GM18907 (cell line): ENCODE data around the gene RGS3.

ENCODE experiments used
- ATAC-seq: cut with Tn5 transposase; IDR thresholded peaks from one replicate; pipeline ENCODE4 v1.9.1; 2021; ENCODE audit warnings: mild to moderate bottlenecking, moderate library complexity; ENCODE audit not compliant: unreplicated experiment

RGS3 gene

GRCh38 chr9:113597390-113598241, 134.1 kb downstream of the RGS3 start:
- ATAC-seq: no peak

DNA sequence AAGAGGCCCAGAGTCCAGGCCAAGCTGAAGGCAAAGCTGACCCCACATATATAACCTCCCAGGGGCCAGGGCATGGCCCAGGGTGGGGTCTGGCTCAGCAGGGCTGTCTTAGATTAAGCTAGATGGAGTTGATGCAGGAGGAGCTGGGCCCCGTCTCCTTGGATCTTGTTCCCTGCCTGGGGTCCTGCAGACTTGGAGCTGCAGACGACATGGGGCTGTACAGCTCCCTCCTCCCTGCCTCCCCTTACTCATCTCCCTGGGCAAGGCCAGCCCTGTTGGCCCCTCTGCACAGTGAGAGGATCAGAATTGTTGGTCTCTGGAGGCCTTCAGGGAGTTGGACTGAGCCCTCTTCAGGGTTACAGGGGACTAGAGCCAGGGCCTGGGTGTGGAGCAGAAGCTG, 134.9 kb downstream of the RGS3 start:
- no peak for ATAC-seq

DNA sequence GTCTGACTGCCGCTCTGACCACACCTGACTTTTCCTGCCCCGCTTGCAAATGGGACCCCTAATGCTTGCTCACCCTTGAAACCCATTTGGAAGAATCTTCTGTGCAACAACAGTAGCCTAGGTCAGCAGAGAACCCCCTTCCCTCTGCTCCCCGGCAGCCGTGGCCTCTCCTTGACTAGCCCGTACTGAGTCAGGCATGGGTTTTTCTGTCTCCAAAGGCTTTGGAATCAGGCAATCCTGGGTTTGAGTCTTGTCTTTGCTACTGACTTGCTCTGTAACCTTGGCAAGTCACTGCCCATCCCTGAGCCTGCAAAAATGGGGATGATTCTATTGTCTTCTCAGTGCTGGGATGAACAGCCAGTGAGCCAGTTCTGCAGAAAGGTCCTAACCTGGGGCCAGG, 135.4 kb downstream of the RGS3 start:
- no peak for ATAC-seq

- ATAC-seq: no peak
Observed at GRCh38 chr9:113599646-113600022, 136.1 kb downstream of the RGS3 start.

- ATAC-seq: no peak
Observed at GRCh38 chr9:113600023-113600823, 136.7 kb downstream of the RGS3 start.

- no peak for ATAC-seq
Observed at GRCh38 chr9:113600871-113601614, 137.5 kb downstream of the RGS3 start.

- ATAC-seq: no peak
Observed at GRCh38 chr9:113601656-113602055, 138.1 kb downstream of the RGS3 start.

DNA sequence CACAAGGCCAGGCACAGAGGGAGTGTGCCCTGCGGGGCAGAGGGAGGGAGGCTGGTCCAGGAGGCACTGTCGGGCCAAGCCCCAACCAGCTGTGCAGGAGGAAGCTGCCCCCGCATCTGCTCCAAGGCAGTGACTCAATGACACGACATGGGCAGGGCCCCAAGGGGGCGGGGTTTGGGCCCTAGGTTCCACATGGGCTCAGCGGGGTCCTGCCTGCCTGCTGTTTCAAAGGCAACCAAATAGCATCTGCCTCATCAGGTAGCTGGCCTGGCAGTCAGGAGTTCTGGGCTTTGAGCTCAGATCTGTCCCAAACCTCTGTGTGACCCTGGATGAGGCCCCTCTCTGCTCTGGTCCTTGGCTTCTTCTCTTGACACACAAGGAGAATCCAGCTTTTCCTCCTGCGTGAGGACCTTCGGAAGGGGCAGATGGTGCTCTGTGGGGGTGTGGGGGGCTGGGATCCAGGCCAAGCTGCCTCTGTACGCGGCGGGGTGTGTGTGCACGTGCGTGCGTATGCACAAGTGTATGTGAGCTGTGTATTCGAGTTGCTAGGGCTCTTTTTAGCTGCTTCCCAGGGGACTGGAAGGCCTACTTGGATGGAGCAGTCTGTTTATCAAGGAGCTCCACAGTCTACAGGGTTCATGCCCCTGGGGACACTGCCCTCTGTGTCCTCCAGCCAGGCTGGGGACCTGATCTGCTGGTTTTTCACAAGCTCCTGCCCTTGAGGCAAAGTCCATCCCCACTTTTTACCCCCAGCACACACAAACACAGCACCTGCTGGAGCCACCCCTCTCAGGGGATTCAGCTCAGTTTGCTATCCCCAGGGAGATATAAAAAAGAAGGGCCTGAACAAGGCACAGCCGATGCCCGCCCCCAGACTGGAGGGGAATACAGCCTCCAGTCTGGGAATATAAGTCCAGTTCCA, 138.9 kb downstream of the RGS3 start:
- peak; percentile 77 for ATAC-seq

DNA sequence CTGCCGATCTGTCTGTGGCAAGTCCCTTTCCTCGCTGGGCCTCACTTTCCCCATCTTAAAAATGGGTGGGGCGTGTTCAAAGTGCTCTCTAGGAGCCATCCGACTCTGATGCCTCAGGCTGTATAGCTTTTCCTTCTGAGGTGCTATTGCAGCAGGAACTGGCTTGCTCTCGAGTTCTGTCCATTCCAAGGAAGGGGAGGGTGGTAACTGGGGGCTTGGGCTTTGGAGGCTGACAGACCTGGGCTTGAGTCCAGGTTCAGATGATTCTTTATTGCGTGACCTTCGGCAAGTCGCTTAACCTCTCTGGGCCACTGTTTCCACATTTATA, 139.5 kb downstream of the RGS3 start:
- ATAC-seq: no peak

DNA sequence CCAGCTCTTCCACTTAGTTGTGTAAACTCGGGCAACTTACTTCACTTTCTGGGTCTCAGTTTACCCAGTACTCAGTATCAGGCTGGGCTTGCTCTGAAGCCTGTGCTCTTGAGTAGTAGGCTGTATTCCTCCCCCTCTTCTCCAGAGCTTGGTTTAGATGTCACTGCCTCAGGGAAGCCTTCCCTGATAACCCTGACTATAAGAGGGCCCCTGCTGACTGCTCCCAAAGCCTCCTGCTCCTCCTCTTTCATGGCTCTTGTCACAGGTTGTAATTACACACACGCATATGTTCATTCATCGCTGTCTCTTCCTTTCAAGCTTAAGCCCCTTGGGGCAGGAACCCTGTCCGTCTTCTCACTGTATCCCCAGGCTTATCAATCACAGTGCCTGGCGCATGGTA, 140.2 kb downstream of the RGS3 start:
- ATAC-seq: no peak

DNA sequence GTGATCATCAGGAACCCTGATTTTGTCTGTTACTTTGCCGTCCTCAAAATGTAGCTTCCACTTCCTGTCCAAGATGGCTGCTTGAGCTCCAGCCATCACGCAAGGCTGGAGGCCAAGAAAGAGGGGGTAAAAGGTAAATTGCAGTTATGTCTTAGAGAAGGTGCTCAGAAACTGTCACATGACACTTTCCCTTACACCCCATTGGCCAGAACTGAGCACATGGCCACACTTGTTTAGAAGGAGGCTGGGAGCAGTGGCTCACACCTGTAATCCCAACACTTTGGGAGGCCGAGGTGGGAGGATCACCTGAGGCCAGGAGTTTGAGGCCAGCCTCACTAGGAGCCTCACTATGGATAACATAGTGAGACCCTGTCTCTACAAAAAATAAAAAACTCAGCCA, 140.9 kb downstream of the RGS3 start:
- no peak for ATAC-seq

DNA sequence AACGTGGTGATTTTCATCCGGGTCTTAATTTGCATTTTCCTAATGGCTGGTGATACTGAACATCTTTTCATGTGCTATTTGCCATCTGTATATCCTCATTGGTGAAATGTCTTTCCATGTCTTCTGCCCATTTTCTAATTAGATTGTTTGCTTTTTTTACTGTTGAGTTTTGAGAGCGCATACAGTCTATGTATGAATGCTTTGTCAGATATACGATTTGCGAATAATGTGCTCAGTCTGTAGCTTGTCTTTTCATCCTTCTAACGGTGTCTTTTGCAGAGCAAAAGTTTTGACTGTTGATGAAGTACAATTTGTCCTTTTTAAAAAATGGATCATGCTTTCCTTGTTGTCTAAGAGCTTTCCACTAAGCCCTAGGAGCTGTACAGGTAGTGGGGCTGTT, 143.0 kb downstream of the RGS3 start:
- no peak for ATAC-seq

- no peak for ATAC-seq
Observed at GRCh38 chr9:113608082-113608685, 144.7 kb downstream of the RGS3 start.

- ATAC-seq: no peak
Observed at GRCh38 chr9:113609562-113610318, 146.2 kb downstream of the RGS3 start.

- ATAC-seq: no peak
Observed at GRCh38 chr9:113611461-113612215, 148.1 kb downstream of the RGS3 start.

- ATAC-seq: no peak
Observed at GRCh38 chr9:113612216-113612747, 148.8 kb downstream of the RGS3 start.

GRCh38 chr9:113612828-113613227, 149.3 kb downstream of the RGS3 start:
- no peak for ATAC-seq

DNA sequence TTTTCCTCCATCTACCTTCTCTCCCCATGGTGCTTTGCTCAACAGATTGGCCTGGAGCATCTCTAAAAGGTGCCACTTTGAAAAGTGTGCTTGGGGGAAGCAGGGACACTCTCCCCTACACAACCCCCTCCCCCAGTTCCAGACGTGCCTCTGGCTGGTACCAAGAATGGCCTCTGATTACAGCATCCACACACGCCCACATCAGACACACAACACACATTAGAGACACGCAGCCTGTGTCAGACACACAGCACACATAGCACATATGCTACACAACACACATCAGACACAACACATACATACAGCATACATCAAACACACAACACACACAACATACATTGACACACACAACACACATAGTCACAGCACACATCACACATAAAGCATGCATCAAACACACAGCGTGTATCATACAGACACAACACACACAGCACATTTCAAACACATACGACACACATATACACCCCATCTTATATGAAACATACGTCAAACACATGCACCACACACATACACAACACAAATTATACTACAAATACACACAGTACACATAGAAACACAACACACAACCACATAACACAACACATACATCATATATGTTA, 150.4 kb downstream of the RGS3 start:
- ATAC-seq: no peak
